Measurements from ENCODE around the gene NTSR1.

The NTSR1 gene

DNA sequence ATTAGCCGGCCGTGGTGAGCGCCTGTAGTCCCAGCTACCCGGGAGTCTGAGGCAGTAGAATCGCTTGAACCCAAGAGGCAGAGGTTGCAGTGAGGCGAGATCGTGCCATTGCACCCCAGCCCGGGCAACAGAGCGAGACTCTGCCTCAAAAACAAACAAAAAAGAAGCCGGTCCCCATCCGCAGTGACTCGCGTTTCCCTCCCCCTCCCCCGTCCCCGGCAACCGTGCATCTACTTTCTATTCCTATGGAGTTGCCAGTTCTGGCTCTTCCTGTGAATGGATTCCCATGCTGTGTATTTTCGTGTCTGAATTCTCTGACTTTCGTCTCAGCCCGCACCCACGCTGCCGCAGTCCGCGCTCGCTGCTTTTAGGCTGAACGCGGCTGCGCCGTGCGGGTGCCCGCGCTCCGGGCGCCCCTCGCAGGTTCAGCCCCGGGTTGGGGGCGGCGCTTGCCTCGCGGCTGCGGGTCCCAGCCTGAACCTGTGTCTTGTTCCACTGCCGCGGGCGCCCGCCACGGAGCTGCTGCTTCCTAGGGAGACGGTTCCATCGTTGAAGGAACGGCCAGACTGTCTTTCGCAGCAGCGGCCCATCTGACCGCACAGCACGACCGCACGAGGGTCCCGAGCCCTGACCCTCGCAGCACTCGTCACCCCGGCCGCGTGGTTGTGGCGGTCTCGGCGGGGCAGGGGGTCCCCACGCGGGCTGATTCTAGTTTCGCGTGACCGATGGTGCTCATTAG lies 86.6 kb downstream of the NTSR1 start:
- peak overlapping the region; percentile 69 for H3K27ac ChIP-seq
- no peak for DNase-seq (ENCODE audit: low read depth, low spot score)

DNA sequence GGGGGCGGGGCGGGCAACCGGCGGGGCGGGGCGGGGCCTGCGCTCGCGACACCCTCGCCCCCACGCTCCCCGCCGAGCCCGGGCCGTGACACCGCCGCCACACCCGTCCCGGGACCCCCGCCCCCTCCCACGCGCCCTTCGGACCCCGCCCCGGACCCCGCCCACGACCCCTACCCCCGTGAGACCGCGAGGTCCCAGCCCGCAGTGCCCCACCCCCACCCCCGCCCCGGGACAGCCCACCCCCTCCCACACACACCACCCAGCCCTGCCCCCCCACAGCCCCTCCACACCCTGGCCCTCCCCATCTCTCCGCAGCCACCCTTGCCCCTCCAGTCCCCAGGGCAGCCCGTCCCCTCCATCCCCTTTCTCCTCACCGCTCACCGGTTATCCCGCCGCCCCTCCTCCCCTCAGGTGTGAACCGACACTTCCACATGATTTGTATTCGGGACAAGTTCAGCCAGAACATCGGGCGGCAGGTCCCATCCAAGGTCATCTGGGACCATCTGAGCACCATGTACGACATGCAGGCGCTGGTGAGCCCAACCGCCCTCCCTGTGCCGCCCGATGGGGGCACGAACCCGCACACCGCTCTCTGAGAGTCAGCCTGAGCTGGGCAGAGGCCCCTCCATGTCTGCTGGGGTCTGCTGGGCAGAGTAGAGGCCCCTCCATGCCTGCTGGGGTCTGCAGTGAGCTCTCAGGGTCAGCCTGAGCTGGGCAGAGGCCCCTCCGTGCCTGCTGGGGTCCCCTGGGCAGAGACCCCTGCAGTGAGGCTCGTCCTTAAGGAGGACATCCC lies 88.3 kb downstream of the NTSR1 start:
- H3K27ac ChIP-seq = peak overlapping the region; percentile 69
- no peak for DNase-seq (ENCODE audit: low read depth, low spot score)

DNA sequence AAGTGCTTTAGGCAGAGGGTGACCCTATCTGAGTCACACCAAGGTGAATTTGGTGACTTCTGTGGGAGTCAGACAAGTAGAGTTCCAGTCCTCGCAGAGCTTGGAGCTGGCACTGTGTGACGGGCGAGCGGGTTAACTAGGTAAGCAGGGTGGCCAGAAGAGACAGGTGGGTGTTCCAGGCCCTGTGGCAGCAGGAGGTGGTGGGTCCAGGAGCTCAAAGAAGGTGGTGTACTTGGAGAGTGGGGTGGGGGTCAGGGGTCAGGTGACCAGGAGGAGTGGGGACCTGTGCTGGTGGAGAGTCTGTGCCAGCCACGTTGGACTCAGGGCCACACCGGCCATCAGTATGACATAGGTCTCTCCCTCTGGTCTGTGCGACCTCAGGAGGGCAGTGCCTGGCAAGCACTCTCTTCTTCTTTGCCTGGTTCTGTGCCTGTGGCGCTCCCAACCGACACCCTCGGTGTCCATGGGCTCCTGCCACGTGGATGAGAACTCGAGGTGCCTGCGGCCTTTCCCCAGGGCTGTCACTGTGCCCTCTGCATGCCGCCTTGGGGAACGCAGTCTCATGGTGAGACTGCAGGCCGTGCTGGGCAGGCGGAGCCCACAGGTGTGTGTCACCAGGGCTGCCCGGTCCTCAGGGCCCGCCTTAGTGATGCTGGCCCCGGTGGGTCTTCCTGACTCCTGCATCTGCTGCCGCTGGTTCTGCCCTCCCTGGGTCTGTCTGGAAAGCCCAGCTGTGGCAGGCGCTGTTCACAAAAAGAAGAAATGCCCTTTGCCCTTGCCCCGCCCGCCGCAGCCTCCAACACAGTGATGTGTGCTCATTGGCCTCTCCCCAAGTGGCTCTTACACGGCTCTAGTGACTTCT lies 89.3 kb downstream of the NTSR1 start:
- no peak overlapping the region for H3K27ac ChIP-seq

DNA sequence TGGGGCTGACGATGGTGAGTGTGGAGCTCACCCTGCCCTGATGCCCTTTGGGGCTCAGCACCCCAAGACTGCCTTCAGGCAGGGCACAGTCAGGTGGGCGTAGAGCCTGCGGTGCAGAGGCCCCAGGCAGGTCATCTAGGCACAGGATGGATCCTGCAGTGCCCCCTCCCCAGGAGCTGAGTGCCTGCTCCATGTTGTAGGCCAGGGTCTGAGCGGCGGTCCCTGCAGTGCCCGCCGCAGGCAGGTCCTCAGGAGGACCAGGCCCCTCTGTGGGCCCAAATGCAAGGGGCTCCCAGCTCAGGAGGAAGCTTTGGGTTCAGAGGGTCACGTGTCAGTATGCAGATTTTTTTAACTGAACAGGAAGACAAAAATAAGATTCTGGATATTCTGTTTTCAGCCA lies 90.4 kb downstream of the NTSR1 start:
- no peak for DNase-seq (ENCODE audit: low read depth, low spot score)
- H3K27ac ChIP-seq = no peak overlapping the region

More for the DNA sequence above, 89.3 kb downstream of the NTSR1 start:
- DNase-seq (ENCODE audit: low read depth, low spot score) = no peak

DNA sequence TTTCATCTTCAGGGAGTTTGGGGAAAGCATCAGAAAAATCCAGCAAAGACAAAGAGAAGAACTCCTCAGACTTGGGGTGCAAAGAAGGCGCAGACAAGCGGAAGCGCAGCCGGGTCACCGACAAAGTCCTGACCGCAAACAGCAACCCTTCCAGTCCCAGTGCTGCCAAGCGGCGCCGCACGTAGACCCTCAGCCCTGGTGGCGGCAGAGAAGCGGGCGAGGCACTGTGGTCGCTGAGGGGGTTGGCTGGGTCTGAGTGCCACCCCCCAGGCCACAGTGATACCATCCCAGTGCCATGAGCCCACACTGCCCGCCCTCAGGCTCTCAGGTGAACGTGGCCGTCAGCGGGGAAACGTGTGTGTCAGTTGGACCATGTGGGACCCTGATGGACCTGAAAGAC lies 90.8 kb downstream of the NTSR1 start:
- no peak overlapping the region for H3K27ac ChIP-seq
- DNase-seq (ENCODE audit: low read depth, low spot score) = no peak

DNA sequence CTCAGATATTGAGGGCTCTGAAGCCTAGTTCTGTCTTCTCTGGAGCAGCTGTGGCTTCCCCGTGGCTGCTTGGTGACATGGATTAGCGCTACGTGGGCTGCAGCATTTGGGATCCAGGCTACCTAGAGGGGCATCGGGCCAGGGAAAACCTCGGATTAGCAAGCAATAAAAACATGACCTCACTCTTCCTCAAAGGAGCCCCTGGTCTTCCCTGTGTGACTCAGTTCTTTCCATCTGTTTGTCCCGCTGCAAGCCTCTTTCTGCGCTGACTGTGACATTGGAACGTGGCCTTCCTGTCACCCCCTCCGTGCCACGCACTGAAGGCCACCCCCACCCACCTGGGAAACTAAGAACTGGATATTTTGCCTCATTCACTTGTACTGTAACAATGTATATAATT lies 91.2 kb downstream of the NTSR1 start:
- DNase-seq (ENCODE audit: low read depth, low spot score) = no peak
- H3K27ac ChIP-seq = no peak overlapping the region

DNA sequence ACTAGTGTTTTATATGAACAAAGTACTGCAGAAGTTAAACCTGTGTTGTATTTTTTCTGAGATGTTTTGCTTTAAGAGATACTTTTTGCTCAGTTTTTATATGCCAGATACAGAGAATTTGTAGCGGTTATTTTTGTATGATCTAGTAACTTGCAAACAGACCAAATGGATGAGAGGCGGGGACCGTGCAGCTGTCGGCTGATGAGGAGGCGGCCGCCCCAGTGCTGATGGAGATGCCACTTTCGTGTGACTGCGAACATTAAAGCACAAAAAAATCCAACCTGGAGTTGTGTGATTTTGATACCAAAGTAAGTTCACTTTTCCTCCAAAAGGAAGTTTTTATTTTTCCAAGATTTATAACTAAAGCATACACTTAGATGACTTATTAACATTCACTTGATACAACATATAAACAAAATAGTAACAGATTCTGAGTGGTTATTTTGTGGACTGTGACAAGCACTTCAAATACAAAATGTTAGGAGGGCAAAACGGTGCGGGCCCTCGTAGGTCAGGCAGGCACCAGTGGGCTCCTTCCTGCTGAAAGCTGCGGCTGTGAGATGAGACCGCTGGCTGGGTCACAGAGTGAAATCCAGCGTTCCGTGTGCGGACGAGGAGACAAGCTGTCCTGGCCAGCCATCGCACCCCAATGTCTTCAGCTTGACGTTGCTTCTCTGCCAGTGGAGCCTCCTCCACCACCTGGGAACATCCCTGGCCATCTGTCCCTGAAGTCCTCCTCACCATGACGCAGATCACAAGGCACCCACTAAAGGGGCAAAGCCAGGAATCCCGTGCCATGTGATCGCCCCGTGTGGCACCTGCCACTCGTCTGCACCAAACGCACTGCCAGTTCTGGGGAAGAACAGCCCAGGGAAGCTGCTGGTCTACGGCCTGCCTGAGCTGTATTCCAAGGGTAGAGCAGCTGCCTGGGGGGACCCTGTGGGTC lies 92.0 kb downstream of the NTSR1 start:
- H3K27ac ChIP-seq = no peak overlapping the region
- DNase-seq (ENCODE audit: low read depth, low spot score) = no peak

DNA sequence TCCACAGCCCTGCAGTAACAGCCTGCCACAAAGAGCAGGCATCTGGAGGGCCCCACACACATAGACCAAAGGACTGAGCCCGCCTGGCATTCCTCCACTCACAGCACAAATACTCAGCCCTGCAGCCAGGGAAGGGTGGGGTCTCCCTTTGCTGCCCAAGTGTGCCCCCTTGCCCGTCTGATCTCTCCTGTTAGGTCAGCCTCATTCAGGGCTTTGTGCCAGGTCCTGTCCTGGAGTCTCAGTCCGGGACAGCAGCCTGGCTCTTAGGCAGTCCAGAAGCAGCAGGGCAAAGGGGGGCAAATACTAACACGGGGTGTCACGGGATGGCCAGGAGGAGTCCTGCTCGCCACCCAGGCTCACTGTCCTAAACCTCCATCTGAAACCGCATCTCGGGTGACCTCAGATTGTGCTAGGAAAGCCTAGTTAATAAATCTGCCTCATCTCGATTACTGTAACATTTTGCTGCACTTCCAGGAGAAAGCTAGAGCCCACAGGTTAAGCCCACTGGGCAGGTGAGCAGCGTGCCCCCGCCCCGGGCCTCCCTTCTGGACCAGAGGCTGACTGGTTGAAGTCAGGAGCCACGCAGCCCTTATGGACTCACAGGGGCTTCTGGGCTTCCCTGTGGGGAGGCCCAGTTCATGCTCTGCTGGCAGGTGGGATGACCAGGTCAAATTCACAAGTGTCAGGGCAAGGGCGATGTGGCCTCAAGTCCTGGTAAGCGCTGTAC lies 92.8 kb downstream of the NTSR1 start:
- no peak overlapping the region for H3K27ac ChIP-seq
- DNase-seq (ENCODE audit: low read depth, low spot score) = no peak

DNA sequence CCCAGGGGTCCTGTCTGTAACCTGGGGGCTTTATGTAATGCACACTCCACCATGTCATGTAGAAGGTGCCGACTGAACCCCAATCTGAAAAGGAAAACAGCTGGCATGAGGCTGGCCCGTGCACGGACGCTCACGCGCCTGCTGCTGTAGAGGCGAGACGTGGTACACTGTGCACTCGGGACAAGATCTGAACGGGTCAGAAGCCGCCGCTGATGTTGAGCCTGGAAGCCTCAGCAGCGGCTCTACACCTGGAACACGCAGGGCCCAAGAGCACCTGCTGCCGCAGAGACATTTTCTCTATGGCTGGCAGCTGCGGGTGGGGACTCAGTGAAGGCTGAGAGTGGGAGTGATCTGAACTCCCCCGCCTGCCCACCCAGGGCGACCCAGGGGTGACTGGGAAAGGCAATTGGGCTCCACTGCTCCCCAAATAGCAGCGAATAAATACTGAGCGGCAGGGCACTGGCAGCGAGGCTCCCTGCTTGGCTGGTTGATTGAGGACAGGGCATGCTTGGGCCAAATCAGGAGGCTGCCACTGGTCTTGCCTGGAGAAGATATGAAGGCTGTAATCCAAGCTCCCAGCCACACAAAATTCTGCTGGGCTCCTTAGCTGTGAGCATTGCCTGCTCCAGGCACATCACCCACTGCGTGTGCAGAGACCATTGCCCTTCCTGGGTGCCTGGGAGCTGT lies 93.5 kb downstream of the NTSR1 start:
- no peak overlapping the region for H3K27ac ChIP-seq
- no peak for DNase-seq (ENCODE audit: low read depth, low spot score)

DNA sequence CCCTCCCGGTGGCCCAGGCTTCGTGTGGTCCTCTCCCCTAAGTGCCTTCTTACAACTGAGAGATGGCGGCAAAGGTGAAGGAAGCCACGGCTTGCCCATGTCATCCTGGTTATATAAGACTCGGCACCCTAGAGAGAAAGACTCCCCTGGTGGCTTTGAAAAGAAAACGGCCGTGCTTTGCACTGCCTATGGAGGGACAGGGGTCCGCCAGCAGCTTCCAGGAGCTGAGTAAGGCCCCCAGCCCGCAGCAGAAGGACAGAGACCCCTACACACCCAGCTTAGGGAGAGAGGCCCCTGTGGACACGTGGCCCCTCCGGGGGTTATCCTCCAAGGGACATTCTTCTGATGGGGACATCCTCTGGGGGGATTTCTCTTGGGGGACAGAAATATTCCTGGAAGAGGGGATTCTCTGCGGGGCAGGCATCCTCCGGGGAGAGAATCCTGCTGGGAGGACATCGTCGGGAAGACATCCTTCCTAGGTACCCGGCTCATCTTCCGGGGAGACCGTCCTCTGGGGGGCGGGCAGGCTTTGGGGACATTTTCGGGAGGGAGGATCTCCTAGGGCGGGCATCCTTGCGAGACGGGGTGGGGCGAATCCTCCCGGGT lies 95.5 kb downstream of the NTSR1 start:
- no peak overlapping the region for H3K27ac ChIP-seq
- DNase-seq (ENCODE audit: low read depth, low spot score) = no peak

DNA sequence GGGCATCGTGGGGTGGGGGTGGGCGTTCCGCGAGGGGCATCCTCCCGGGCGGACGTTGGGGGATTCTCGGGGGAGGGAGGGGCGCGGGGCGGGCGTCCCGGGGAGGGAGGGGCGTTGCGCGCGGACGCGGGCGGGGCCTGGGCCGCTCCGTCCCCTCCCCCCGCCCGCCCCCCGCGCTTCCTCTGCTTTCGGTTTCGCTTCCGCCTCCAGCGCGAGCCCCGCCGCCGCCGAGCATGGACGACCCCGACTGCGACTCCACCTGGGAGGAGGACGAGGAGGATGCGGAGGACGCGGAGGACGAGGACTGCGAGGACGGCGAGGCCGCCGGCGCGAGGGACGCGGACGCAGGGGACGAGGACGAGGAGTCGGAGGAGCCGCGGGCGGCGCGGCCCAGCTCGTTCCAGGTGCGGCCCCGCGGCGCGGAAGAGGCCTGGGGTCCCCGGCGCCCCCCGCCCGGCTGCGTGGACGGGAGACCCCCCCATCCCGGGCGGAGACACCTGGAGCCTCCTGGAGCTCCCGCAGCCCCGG lies 96.1 kb downstream of the NTSR1 start, which contains the start of gene OGFR:
OGFR (plus strand) TSS at position 209 of the 528 bp plus-strand sequence; CDS start at position 234, 25 bp downstream.
- H3K27ac ChIP-seq = peak within 1 kb of the TSS; percentile 23

DNA sequence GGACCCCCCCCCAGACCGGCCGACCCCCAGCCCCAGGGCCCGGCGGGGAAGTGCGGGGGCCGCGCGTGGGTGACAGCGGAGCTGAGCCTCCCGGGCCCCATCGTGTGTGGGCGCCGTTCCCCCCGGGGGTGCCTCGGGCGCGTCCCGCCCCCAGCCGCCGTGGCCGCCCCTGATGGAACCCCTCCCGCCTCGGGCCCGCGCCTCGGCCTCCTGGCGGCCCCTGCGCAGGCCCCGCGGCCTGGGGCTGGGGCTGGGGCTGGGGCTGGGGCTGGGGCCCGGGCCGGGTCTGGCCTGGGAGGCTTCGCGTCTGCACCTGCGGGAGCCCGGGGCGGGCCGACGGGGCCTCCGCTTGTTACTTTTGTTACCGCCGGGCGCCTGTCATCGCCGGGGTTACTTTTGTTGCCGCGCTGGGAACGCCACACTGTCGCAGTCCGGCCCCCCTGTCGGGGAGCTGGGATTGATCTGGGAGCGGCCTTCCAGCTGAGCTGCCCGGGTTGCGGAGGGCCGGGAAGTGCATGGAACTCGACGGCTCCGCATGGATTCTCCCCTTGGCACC lies 96.6 kb downstream of the NTSR1 start:
- H3K27ac ChIP-seq = peak overlapping the region; percentile 23
- DNase-seq (ENCODE audit: low read depth, low spot score) = no peak

More for the DNA sequence above, 96.1 kb downstream of the NTSR1 start, which contains the start of gene OGFR:
- DNase-seq (ENCODE audit: low read depth, low spot score) = no peak

DNA sequence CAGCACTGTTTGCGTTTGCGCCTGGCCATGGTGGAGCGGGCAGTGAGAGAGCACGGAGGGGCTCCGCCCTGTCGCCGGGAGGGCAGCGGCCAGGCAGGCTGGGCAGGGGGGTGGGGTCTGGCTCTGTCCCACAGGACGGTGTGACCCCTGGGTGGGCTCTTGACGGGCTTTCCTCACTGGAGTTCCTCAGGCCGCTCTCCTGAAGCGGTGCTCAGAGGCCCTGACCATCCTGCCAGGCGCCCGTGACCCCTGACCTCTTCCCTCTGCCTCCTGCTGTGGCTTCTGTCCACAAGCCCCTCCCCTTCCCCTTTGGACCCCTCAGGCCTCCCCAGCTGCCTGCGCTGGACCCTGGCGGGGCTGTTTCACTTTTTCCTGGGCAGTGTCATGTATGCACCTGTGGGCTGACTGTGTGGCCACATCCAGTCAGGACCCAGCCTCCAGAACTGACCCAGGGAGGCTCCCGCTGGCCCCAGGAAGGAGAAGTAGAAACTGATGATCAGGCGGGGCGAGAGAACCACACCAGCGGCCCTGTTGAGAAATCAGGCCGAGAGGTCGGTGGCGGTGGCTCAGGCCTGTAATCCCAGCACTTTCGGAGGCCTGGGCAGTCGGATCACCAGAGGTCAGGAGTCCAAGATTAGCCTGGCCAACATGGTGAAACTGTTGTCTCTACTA lies 97.2 kb downstream of the NTSR1 start:
- DNase-seq (ENCODE audit: low read depth, low spot score) = no peak
- H3K27ac ChIP-seq = no peak overlapping the region

DNA sequence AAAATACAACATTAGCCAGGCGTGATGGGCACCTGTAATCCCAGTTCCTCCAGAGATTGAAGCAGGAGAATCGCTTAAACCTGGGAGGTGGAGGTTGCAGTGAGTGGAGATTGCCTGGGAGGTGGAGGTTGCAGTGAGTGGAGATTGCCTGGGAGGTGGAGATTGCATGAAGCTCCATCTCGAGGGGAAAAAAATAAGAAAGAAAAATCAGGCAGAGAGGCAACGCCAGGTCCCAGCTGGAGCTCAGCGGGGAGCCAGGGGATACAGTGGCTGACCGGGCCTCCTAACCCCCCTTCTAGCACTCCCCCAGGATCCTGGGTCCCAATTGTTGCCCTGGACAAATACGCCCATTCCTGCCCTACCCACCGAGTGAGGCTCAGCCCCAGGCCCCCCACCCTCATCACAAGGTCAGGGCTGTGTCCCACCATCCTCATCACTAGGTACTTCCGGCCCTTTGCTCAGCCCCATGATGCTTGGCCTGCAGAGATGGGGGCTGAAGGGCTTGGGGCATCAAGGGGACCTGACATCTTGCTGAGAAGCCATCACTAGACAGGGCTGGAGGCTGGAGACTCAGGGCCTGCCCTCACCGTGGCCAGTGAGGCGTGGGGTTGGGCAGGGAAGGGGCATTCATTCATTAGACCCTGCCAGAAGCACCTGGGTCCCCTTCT lies 97.9 kb downstream of the NTSR1 start:
- H3K27ac ChIP-seq = no peak overlapping the region
- no peak for DNase-seq (ENCODE audit: low read depth, low spot score)

DNA sequence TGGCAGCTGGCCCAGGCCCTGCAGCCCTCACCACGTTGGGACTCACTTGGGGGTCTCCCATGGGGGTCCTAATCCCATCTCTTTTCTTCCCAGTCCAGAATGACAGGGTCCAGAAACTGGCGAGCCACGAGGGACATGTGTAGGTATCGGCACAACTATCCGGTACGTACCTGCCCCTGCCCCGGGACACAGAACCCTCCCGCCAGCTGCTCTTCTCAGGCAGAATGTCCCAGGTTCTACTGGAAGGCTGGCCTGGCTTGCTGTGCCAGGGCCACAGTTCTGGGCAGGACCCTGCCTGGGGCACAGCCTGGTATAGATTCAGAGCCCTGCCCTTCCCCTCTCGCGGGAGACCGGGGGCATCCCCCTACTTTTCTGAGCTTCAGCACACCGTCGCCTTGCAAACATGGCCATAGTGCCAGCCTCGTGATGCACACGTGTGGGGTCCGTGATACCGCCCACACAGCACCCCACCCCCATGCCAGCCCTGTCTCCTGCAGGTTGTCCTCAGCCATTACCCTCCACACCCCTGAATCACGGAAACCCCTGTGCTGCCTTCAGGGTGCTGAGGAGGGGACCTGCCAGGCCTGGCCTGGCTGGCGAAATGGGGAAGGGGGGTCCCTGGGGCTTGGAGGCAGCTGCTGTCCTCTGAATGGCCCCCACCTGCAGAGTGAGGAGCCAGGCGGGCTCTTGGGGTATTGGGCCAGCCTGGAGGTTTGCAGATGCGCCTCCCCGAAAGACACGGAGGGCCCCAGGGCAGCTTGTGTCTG lies 99.0 kb downstream of the NTSR1 start:
- H3K27ac ChIP-seq = no peak overlapping the region
- DNase-seq (ENCODE audit: low read depth, low spot score) = no peak

Measured in epithelial cell of prostate (primary cell).